ENCODE measurements around the gene ATG9B. TPM values are rescaled to one million over a fixed set of nuclear protein-coding genes. Genes with fewer than 3 reads are reported as not detected.

ATG9B gene
- total RNA-seq, 2 donors from 2014 or later: 0.18 to 7.1 TPM

DNA sequence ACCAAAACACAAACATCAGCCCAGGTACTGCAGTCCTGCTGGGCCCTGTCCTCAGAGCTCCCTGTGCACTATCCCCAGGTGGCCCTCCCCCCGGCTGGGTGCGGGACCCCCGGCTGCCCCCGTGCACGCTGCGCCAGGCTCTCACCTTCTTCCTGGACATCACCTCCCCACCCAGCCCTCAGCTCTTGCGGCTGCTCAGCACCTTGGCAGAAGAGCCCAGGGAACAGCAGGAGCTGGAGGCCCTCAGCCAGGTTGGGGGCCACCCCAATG lies 14.3 kb downstream of the ATG9B start:
- Histone ChIP-seq H3K4me1 (replicated peaks) (no peaks in the 10 kb centered on the region), H3K9me3 (no peaks in the 10 kb centered on the region), H3K27ac (no peak overlapping the region), H3K36me3 (no peaks in the 10 kb centered on the region), H3K4me3 (no peak overlapping the region), H3K27me3 (replicated peaks; ENCODE audit: insufficient read depth) (peaks cover 6% of the 10 kb centered on the region)
- WGBS: 36% methylated on average over 7 of the region's 7 CpGs
- no peak for DNase-seq (ENCODE audit: low spot score)
- intact Hi-C loops (cut with DNase I): no loop called here
- TF ChIP-seq CTCF (IDR thresholded peaks at IDR 0.05) (no peak), POLR2A (IDR thresholded peaks at IDR 0.05) (no peak), POLR2AphosphoS5 (IDR thresholded peaks at IDR 0.05) (no peak)

DNA sequence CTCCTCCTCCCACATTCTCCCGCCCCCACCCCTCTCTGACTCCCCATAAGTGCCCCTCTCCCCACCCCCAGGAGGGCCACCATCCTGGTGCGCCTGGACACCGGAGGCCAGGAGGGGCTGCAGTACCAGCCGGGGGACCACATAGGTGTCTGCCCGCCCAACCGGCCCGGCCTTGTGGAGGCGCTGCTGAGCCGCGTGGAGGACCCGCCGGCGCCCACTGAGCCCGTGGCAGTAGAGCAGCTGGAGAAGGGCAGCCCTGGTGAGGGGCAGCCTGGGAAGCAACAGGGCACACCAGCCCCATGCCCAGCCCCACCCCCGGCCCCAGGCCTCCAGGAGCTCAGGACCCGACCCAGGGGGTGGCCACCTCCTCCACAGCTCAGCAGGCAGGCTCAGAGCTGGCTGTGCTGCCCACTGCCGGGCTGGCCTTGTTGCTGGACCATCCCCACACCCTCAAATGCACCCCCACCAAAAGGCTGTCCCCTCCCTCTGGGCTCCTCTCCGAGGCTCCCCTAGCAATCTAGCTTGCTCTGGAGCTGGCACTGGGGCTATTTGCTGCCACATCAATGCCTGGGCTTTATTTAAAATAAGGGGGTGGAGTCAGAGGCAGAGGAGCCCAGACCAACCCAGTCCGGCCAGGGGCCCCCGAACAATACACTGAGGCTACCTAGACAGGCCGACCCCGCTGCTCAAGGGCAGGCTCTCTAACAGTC lies 14.8 kb downstream of the ATG9B start:
- intact Hi-C loops (cut with DNase I): no loop called here
- H3K27ac ChIP-seq: no peak overlapping the region
- H3K36me3 ChIP-seq: no peaks in the 10 kb centered on the region
- H3K4me1 ChIP-seq (replicated peaks): no peaks in the 10 kb centered on the region
- no peak for DNase-seq (ENCODE audit: low spot score)
- 74% methylated on average over 21 of the region's 22 CpGs for WGBS
- no peaks in the 10 kb centered on the region for H3K9me3 ChIP-seq
- TF ChIP-seq CTCF (IDR thresholded peaks at IDR 0.05): no peak
- no peak for TF ChIP-seq POLR2A (IDR thresholded peaks at IDR 0.05)
- TF ChIP-seq POLR2AphosphoS5 (IDR thresholded peaks at IDR 0.05): no peak
- peaks cover 6% of the 10 kb centered on the region for H3K27me3 ChIP-seq (replicated peaks; ENCODE audit: insufficient read depth)
- no peak overlapping the region for H3K4me3 ChIP-seq

DNA sequence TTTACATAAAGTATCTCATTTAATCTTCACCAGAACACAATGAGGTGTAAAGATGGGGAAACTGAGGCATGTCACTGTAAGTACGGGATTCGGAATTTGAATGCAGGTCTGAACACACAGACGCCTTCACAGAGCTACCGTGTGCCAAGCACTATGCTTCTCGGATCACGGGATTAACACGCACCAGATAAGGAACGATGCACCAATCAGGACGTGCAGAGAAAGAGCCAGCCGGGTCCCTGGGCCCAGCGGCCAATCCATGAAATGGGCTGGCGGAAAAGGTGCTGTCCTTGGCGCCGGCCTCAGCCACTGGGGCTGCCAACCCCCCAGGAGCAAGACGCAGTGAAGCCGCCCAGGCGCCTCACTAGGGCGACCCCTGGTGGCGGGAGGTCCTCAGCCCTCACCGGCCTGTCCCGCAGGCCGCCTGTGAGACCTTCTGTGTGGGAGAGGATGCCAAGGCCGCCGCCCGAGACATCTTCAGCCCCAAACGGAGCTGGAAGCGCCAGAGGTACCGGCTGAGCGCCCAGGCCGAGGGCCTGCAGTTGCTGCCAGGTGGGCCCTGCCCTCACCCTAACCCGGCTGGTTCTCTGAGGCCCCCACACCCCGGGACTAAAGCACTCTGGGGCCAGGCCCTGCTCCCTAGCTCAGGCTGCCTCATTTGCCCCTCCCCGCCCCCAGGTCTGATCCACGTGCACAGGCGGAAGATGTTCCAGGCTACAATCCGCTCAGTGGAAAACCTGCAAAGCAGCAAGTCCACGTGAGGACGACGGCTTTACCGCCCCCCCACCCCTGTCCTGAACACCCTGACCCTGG lies 15.6 kb downstream of the ATG9B start:
- H3K4me1 ChIP-seq (replicated peaks): no peaks in the 10 kb centered on the region
- peaks cover 6% of the 10 kb centered on the region for H3K27me3 ChIP-seq (replicated peaks; ENCODE audit: insufficient read depth)
- TF ChIP-seq POLR2A (IDR thresholded peaks at IDR 0.05) (no peak), CTCF (IDR thresholded peaks at IDR 0.05) (peak in 3 of 4 experiments; percentile 32 to 47 (median 42)), POLR2AphosphoS5 (IDR thresholded peaks at IDR 0.05) (no peak)
- no peak for DNase-seq (ENCODE audit: low spot score)
- no peaks in the 10 kb centered on the region for H3K36me3 ChIP-seq
- H3K27ac ChIP-seq: no peak overlapping the region
- H3K9me3 ChIP-seq: no peaks in the 10 kb centered on the region
- no peak overlapping the region for H3K4me3 ChIP-seq
- 56% methylated on average over 40 of the region's 40 CpGs for WGBS
- intact Hi-C loops (cut with DNase I): no loop called here

DNA sequence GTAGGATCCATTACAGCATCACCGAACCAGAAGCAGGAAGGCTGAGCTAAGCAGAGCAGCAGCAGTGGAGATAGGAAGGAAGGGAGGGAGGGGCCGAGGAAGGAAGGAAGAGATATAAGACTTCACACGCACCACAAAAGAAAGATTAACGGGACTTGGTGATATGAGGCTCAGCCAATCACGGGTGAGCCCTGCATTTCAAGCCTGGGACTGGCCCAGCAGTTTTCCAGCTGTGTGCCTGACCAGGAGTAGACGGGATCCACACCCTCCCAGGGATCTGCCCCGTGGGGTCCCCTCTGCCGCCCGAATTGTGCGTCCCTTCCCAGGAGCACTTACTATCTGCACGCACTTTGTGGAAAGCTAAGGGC lies 16.2 kb downstream of the ATG9B start:
- H3K36me3 ChIP-seq: no peaks in the 10 kb centered on the region
- TF ChIP-seq POLR2A (IDR thresholded peaks at IDR 0.05) (no peak), POLR2AphosphoS5 (IDR thresholded peaks at IDR 0.05) (no peak), CTCF (IDR thresholded peaks at IDR 0.05) (no peak)
- H3K4me1 ChIP-seq (replicated peaks): no peaks in the 10 kb centered on the region
- WGBS: 57% methylated on average over 11 of the region's 11 CpGs
- H3K27me3 ChIP-seq (replicated peaks; ENCODE audit: insufficient read depth): peaks cover 6% of the 10 kb centered on the region
- no peaks in the 10 kb centered on the region for H3K9me3 ChIP-seq
- no peak overlapping the region for H3K4me3 ChIP-seq
- intact Hi-C loops (cut with DNase I): no loop called here
- DNase-seq (ENCODE audit: low spot score): no peak
- no peak overlapping the region for H3K27ac ChIP-seq

DNA sequence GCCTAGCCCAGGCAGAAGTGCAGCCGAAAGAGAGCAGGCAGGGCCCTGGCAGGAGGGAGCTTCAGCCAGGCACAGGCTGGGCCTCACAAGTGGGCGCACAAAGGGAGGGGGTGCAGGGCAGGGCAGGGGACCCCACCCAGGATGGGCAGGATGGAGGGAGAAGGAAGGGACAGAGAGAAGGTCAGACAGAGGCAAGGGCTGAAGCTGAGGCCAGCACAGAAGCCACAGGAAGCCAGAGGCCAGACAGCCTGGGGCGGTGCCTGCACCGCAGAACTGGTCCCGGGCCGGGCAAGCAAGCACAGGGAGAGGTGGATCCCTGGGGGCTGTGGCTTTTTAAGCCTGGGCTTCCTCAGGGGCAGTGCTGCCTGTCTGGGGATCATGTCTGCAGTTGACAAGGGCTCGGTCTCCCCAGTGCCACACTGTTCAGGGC lies 16.8 kb downstream of the ATG9B start:
- TF ChIP-seq CTCF (IDR thresholded peaks at IDR 0.05) (no peak), POLR2AphosphoS5 (IDR thresholded peaks at IDR 0.05) (no peak), POLR2A (IDR thresholded peaks at IDR 0.05) (no peak)
- no peaks in the 10 kb centered on the region for H3K36me3 ChIP-seq
- H3K9me3 ChIP-seq: no peaks in the 10 kb centered on the region
- no peak for DNase-seq (ENCODE audit: low spot score)
- 92% methylated on average over 7 of the region's 7 CpGs for WGBS
- no peak overlapping the region for H3K27ac ChIP-seq
- peaks cover 6% of the 10 kb centered on the region for H3K27me3 ChIP-seq (replicated peaks; ENCODE audit: insufficient read depth)
- no peaks in the 10 kb centered on the region for H3K4me1 ChIP-seq (replicated peaks)
- no peak overlapping the region for H3K4me3 ChIP-seq
- intact Hi-C loops (cut with DNase I): no loop called here
